PC-9 (cell line): ENCODE results near the gene PAPSS2.

Experiments used
- EZH2 ChIP-seq: fragments of 200-600 bp; sonication (generic); IDR thresholded peaks from 2 replicates; pipeline ENCODE4 v1.8.0; 2017; ENCODE audit warnings: antibody characterized with exemption, low read depth
- TF ChIP-seq, protein P1 (sequence below): fragments of 200-600 bp; sonication (generic); conservative IDR thresholded peaks from 2 replicates; pipeline ENCODE4 v1.6.1; 2017; ENCODE audit warnings: mixed run types, antibody characterized with exemption, mild to moderate bottlenecking, moderate library complexity

DNA sequence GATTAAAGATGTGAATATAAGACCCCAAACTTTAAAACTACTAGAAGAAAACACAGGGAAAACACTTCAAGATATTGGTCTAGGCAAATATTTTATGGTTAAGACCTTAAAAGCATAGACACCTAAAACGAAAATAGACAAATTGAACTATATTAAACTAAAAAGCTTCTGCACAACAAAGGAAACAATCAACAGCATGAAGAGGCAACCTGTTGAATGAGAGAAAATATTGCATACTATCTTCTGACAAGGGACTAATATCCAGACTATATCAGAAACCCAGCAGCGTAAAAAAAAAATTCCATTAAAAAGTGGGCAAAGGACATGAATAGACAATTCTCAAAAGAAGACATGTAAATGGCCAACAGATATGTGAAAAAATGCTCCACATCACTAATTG lies 18.6 kb downstream of the PAPSS2 start:
- TF ChIP-seq, protein P1, sequence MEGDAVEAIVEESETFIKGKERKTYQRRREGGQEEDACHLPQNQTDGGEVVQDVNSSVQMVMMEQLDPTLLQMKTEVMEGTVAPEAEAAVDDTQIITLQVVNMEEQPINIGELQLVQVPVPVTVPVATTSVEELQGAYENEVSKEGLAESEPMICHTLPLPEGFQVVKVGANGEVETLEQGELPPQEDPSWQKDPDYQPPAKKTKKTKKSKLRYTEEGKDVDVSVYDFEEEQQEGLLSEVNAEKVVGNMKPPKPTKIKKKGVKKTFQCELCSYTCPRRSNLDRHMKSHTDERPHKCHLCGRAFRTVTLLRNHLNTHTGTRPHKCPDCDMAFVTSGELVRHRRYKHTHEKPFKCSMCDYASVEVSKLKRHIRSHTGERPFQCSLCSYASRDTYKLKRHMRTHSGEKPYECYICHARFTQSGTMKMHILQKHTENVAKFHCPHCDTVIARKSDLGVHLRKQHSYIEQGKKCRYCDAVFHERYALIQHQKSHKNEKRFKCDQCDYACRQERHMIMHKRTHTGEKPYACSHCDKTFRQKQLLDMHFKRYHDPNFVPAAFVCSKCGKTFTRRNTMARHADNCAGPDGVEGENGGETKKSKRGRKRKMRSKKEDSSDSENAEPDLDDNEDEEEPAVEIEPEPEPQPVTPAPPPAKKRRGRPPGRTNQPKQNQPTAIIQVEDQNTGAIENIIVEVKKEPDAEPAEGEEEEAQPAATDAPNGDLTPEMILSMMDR = no peak
- TF ChIP-seq EZH2 = no peak
